GM21825 (cell line): ENCODE results near the gene TMEM8B.
"Not testable (repeated sequence)": the region's sequence is repeated elsewhere in the genome, so short reads cannot be mapped to it uniquely, and the experiment has no call there.

Experiments
- ATAC-seq: cut with Tn5 transposase; IDR thresholded peaks from one replicate; pipeline ENCODE4 v1.9.1; 2021; ENCODE audit warnings: mild to moderate bottlenecking, moderate library complexity; ENCODE audit not compliant: unreplicated experiment

TMEM8B gene

DNA sequence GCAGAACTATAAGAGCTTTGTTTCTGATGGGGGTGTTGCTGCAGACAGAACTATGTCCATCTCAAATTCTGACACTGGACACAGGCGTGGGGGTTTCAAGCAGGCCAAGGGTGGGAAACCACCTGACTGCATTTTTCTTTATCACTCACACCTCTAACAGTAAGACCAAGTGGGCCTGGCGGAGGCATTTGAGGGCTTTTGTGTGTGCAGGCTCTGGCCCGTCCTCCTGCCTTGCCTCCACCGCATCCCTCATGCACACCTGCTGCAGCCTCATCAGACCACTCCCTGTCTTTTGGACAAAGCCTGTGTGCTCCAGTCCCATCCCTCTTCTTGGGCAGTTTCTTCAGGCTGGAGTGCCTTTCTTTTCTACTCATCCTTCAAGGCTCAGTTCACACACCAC lies 33.3 kb downstream of the TMEM8B start:
- no peak for ATAC-seq

DNA sequence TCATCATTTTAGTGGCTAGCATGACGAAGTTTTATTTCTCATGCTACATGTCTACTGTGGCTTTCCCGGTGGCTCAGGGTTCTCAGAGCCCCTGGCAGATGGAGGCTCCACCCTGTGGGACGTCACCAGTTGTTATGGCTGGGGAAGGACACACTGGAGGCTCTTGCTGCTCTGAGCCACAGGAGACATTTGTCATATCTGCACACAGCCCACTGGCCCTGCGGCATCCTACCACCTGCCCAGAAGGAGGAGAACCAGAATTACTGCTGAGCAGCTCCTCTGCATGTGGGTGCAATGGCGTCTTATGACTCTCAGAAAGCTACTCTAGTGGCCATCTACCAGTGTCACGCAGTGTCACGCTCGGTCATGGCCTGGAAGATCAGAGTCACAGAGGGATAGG lies 34.6 kb downstream of the TMEM8B start:
- no peak for ATAC-seq

DNA sequence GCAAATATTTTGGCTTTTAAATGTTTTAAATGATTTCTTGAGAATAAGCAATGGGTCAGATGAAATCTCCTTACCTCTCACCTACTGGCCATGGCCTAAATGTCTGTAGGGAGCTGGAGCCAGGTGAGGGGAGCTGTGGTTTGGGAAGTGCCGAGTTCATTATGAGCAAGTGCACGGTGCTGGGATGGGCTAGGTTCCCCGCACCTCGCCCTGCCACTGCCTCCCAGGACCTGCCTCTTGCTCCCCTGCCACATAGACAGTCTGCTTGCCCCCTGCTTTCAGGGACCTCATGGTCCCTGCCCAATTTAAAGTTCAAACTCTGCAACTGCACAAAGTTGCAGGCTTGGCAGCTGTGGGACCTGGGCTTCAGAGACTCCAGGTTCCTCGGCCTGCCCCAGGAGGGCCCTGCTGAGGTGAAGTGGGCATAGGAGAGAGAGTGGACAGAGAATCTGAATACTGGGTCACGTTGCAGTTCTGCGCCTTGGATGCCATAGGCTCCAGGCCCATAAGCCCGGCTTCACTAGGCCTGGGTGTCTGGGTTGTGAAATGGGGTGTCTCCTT lies 35.7 kb downstream of the TMEM8B start:
- no peak for ATAC-seq

GRCh38 chr9:35867538-35867937 lies 38.5 kb downstream of the TMEM8B start:
- no peak for ATAC-seq

DNA sequence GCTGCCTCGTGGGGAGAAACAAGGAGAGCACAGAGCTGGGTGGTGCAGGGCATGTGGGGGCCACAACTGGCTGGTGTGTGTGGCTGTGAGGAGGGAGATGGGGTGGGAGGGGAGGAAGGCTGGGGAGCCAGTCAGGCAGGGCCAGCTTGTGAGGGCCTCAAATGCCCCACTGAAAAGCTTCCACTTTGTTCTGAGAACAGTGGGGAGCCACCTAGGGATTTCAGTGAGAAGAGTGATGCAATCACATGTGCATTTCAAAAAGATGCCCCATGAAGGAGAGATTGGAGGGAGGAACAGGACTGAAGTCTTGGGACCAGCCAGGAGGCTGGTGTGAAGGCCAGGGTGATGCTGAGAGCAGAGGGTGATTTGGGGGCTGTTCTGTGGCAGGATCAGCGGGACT lies 39.9 kb downstream of the TMEM8B start:
- no peak for ATAC-seq

DNA sequence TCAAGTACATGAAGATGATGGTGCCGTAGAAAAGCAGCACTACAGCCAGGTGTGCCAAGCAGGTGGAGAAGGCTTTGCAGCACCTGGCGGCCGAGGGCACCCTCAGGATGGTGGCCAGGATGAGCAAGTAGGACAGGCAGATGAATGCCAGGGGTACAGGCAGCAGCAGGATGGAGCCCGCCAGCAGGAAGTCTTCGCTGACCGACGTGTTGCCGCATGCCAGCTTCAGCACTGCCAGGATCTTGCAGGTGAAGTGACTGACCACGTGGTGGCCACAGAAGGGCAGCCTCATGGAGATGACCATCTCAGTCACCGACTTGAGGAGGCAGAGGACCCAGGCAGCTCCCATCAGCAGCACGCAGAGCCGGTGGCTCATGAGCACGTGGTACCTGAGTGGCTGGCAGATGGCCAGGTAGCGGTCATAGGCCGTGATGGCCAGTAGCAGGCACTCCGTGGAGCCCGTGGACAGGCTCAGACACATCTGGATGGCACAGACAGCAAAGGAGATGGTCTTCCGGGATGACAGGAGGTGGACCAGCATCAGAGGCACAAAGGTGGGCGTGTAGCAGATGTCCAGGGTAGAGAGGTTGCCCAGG lies 40.7 kb downstream of the TMEM8B start:
- ATAC-seq: no peak

GRCh38 chr9:35870351-35870923 lies 41.4 kb downstream of the TMEM8B start, which contains the start of gene OR13J1:
OR13J1 (minus strand) TSS chr9:35870401; CDS start chr9:35870401, 0 bp downstream.
- ATAC-seq: no peak

GRCh38 chr9:35871545-35871944 lies 42.5 kb downstream of the TMEM8B start:
- no peak for ATAC-seq

- ATAC-seq: no peak
Observed at GRCh38 chr9:35872505-35872904, 43.5 kb downstream of the TMEM8B start.

- no peak for ATAC-seq
Observed at GRCh38 chr9:35882263-35882848, 53.3 kb downstream of the TMEM8B start.

DNA sequence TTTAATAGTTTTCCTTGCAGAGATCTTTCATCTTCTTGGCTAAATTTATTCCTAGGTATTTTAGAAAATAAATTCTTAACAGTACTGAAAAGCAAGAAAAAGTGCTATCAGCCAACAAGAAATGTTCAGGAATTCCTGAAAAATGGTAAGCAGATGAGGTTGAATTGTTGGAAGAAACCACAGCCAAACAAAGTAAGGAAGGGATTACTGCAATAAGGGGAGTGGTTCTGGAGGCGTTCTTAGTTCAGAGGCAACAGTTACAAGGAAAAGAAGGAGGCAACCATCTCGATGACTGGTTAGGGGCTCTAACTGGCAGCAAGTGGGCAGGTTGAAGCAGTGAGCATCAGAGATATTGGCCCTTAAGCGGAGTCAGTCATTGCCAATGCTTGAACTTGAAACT lies 54.0 kb downstream of the TMEM8B start:
- ATAC-seq: no peak

DNA sequence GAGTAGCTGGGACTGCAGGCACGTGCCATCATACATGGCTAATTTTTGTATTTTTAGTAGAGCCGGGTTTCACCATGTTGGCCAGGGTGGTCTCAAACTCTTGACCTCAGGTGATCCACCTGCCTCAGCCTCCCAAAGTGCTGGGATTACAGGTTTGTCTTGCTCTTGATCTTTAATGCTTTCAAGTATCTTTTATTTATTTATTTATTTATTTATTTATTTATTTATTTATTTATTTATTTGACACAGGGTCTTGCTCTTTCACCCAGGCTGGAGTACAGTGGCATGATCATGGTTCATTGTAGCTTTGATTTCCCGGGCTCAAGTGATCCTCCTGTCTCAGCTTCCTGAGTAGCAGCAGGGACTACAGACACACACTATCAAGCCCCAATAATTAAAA lies 55.9 kb downstream of the TMEM8B start:
- ATAC-seq: not testable (repeated sequence)

GRCh38 chr9:35891646-35892045 lies 62.6 kb downstream of the TMEM8B start:
- ATAC-seq: no peak

GRCh38 chr9:35892051-35892450 lies 63.0 kb downstream of the TMEM8B start:
- no peak for ATAC-seq

DNA sequence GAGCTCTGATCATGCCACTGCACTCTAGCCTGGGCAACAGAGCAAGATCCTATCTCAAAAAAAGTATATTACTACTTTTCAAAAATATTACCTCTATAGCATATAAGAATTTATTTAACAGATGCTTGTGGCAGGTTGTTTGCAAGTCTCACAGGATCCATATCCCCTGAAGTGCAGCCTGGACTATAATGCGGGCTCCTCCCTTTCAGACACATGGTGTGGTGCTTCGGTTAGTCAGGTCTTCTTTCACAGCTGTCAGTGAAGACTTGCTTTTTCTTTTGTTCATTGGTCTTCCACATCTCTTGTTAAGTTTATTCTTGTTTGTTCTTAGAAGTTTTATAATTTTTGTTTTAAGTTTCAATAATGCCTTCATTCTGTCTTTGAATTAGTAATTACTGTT lies 67.5 kb downstream of the TMEM8B start:
- no peak for ATAC-seq

DNA sequence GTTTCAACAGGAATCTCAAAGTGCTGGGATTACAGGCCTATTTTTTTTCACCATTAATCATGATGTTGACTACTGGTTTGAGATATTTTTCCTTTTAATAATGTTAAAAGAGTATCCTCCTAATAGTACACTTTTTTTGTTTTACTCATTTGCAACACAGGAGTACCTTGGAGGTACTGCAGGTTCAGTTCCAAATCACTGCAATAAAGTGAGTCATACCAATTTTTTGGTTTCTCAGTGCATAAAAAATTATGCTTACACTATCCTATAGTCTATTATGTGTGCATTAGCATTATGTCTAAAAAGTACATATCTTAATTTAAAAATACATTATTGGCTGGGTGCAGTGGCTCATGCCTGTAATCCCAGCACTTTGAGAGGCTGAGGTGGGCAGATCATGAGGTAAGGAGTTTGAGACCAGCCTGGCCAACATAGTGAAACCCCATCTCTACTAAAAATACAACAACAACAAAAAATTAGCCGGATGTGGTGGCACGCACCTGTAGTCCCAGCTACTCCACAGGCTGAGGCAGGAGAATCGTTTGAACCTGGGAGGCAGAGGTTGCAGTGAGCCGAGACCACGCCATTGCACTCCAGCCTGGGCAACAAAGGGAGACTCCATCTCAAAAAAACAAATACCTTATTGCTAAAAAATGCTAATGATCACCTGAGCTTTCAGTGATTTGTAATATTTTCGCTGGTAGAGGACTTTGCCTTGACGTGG lies 68.5 kb downstream of the TMEM8B start:
- ATAC-seq: not testable (repeated sequence)

DNA sequence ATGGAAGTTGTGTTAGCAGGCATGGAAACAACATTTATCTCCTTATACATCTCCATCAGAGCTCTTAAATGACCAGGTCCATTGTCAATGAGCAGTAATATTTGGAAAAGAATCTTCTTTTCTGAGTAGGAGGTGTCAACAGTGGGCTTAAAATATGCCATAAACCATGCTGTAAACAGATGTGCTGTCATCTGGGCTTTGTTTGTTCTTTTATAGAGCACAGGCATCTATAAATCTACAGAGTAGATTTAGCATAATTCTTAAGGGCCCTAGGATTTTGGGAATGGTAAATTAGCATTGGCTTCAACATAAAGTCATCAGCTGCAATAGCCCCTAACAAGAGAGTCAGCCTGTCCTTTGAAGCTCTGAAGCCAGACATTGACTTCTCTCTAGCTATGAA lies 69.3 kb downstream of the TMEM8B start:
- no peak for ATAC-seq

DNA sequence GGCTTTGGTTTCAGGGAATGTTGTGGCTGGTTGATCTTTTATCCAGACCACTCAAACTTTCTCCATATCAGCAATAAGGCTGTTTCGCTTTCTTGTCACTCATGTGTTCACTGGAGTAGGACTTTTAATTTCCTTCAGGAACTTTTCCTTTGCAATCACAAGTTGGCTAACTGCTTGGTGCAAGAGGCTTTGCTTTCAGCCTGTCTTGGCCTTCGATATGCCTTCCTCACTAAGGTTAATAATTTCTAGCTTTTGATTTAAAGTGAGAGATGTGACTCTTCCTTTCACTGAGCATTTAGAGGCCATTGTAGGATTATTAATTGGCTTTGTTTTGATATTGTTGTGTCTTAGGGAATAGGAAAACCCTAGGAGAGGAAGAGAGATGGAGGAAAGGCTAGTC lies 70.0 kb downstream of the TMEM8B start:
- no peak for ATAC-seq

DNA sequence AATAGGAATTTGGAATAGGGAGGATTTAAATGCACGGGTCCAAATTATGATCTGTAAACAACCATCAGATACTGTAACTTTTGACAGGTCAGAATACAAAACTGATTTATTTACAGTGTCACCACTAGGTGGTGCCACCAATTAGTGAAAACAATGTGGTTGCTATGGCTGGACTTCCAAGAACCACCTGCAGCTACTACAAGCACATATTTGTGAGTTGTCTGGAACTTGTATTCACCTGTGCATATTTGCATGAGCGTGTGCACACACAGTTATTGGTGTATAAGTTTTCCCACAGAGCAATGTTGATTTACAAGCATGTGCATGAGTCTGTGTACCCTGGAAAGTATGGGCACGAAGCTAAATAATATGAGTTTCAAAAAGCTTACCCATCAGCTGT lies 74.0 kb downstream of the TMEM8B start:
- ATAC-seq: no peak

DNA sequence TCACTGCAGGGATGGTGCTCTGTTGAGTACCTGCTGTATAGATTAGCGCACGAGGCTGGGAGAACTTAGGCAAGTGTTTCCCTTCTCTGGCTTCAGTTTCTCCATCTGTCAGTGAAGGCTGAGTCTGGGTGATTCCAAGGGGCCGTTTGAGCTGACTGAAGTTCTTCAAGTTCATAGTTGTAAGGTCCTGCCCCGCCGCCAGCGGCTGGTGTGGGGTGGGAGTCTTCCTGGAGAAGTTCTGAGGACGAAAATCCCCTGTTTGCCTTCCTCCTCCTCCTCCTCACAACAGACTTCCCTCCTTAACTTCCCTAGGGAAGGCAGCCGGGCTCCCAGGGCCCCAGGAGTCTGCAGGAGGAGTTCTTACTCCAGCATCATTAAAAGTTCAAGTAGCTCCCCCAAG lies 75.3 kb downstream of the TMEM8B start:
- no peak for ATAC-seq

- no peak for ATAC-seq
Observed at GRCh38 chr9:35905051-35905781, 76.2 kb downstream of the TMEM8B start.
